WTC11 (cell line): ENCODE results near the gene NOTO. TPM values are rescaled to one million over a fixed set of nuclear protein-coding genes. Genes with fewer than 3 reads are reported as not detected.

ENCODE experiments used
- ATAC-seq: fragments of 200-7000 bp; cut with Tn5 transposase; 2 replicates; pipeline ENCODE4 v1.10.0; 2021; ENCODE audit warnings: mild to moderate bottlenecking, moderate library complexity
- CTCF ChIA-PET: fragments of 300-600 bp; sonication (Branson Sonifier 250); formaldehyde crosslinking; loops from one replicate; lab custom pipeline; 2021; ENCODE audit warnings: antibody characterized with exemption; lab: Charles Lee
- POLR2A ChIA-PET: fragments of 350-600 bp; sonication (Branson Sonifier 250); formaldehyde crosslinking; loops from one replicate; lab custom pipeline; 2021; ENCODE audit warnings: antibody characterized with exemption; lab: Charles Lee
- DNase-seq: peaks from one replicate; pipeline ENCODE4 v3.0.0; 2021; ENCODE audit warnings: low spot score
- H3K27ac Mint-ChIP-seq: 2 replicates; pipeline ENCODE4 v1.8.0; 2021; ENCODE audit warnings: mixed read lengths
- H3K27me3 Mint-ChIP-seq: 2 replicates; pipeline ENCODE4 v1.8.0; 2021; ENCODE audit warnings: low read depth, mild to moderate bottlenecking, moderate library complexity, mixed read lengths
- H3K36me3 Mint-ChIP-seq: 2 replicates; pipeline ENCODE4 v1.8.0; 2021; ENCODE audit warnings: mixed read lengths
- H3K4me1 Mint-ChIP-seq: 2 replicates; pipeline ENCODE4 v1.8.0; 2022; ENCODE audit warnings: mixed read lengths
- H3K4me3 Mint-ChIP-seq: 2 replicates; pipeline ENCODE4 v1.8.0; 2021; ENCODE audit warnings: mild to moderate bottlenecking, moderate library complexity, mixed read lengths
- H3K9me3 Mint-ChIP-seq: 2 replicates; pipeline ENCODE4 v1.8.0; 2021; ENCODE audit warnings: mixed read lengths
- E2F1 ChIP-seq: sonication (generic); formaldehyde crosslinking; IDR thresholded peaks from 2 replicates; pipeline ENCODE4 v1.8.0; 2022; ENCODE audit warnings: mild to moderate bottlenecking, missing genetic modification reagents
- E2F5 ChIP-seq: sonication (generic); formaldehyde crosslinking; IDR thresholded peaks from 2 replicates; pipeline ENCODE4 v1.8.1; 2022; ENCODE audit warnings: mild to moderate bottlenecking, moderate library complexity, missing genetic modification reagents
- EMX1 ChIP-seq: fragments of 250-450 bp; sonication (Bioruptor Pico); IDR thresholded peaks from 2 replicates; pipeline ENCODE4 v1.8.0; 2021; ENCODE audit warnings: mild to moderate bottlenecking
- FOXJ3 ChIP-seq: sonication (generic); formaldehyde crosslinking; IDR thresholded peaks from 2 replicates; pipeline ENCODE4 v1.9.0; 2021; ENCODE audit warnings: missing genetic modification reagents, mild to moderate bottlenecking, borderline replicate concordance
- FOXP1 ChIP-seq: sonication (generic); formaldehyde crosslinking; IDR thresholded peaks from 2 replicates; pipeline ENCODE4 v1.8.0; 2022; ENCODE audit warnings: missing genetic modification reagents, mild to moderate bottlenecking, moderate library complexity, borderline replicate concordance
- GRHL2 ChIP-seq: fragments of 250-450 bp; sonication (Bioruptor Pico); IDR thresholded peaks from 2 replicates; pipeline ENCODE4 v1.8.0; 2022; ENCODE audit warnings: mild to moderate bottlenecking, moderate library complexity; ENCODE audit not compliant: insufficient replicate concordance, severe bottlenecking
- JAZF1 ChIP-seq: fragments of 250-450 bp; sonication (Bioruptor Pico); IDR thresholded peaks from 2 replicates; pipeline ENCODE4 v1.9.0; 2021; ENCODE audit warnings: moderate library complexity, mild to moderate bottlenecking, inconsistent platforms
- SOX15 ChIP-seq: fragments of 250-450 bp; sonication (Bioruptor Pico); IDR thresholded peaks from 2 replicates; pipeline ENCODE4 v1.9.0; 2021; ENCODE audit warnings: mild to moderate bottlenecking
- TCF7 ChIP-seq: sonication (generic); formaldehyde crosslinking; IDR thresholded peaks from 2 replicates; pipeline ENCODE4 v1.8.0; 2022; ENCODE audit warnings: mild to moderate bottlenecking, low read depth, missing genetic modification reagents, moderate library complexity
- total RNA-seq: library from RNA; stranded (reverse); gene quantifications from 3 replicates; pipeline ENCODE4 v1.2.3, GENCODE V29; 2021
- TF ChIP-seq, protein P1 (sequence below): sonication (generic); formaldehyde crosslinking; IDR thresholded peaks from 2 replicates; pipeline ENCODE4 v1.8.0; 2023; ENCODE audit warnings: mild to moderate bottlenecking, missing genetic modification reagents
- TF ChIP-seq, protein P2 (sequence below): sonication (generic); formaldehyde crosslinking; IDR thresholded peaks from 2 replicates; pipeline ENCODE4 v1.8.1; 2023; ENCODE audit warnings: mild to moderate bottlenecking, missing genetic modification reagents, borderline replicate concordance
- TF ChIP-seq, protein P3 (sequence below): fragments of 250-450 bp; sonication (Bioruptor Pico); conservative IDR thresholded peaks from 2 replicates; pipeline ENCODE4 v1.9.0; 2021; ENCODE audit warnings: mild to moderate bottlenecking
- TF ChIP-seq, protein P4 (sequence below): sonication (generic); formaldehyde crosslinking; IDR thresholded peaks from 2 replicates; pipeline ENCODE4 v1.8.1; 2023; ENCODE audit warnings: mild to moderate bottlenecking, moderate library complexity, missing genetic modification reagents

NOTO gene
- total RNA-seq, 1 experiment from 2014 or later, result 0.15 TPM

DNA sequence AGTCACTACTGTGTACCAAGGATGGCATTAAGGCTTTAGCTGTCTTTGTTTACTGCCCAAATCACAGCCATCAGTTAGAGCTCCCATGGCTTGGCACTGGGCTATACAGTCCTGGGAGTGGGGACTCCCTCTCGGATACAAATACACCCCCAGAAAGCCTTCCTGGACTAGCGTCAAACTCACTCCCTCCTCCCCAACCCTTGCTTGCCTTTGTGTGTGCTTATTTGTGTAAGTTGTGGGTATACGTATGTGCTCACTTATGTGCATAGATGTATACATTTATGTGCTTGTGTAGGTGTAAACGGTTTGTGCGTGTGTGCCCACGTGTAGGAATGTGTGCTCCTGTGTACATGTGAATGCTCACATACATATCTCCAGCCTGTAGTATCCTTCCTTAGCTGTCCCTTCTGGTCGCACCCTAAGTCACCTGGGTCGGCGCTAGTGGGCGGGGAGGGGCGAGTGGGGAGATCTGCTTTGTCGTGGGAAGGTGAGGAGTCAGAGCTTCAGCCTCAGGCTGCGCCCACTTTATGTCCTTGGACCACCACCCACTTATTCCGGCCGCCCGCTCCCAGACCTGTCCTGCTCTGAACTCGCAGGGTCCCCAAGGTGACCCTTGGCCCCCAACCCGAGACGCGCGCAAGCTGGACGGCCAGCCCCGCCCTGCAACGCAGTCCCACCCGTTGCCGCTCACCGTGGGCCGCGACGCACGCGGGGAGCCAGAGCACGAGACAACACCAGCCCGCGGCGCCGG is 30.2 kb downstream of the NOTO start:
- ChIA-PET POLR2A (interaction anchor here (0.5 to 1.6 kb wide), 7 partner anchors 9 to 145 kb away, joined by 3 to 4 read pairs (median 3); partner anchors contain the start of gene NOTO), CTCF (interaction anchor here (0.8 to 3.0 kb wide), 13 partner anchors 13 to 370 kb away, joined by 3 to 39 read pairs (median 4); partner anchors contain the start of genes EGR4 and SPR)
- peaks cover 4% of the 10 kb centered on the region; the same call in 1 of the 2 replicates for H3K36me3 Mint-ChIP-seq
- no peak overlapping the region for H3K27ac Mint-ChIP-seq
- peaks cover 25% of the 10 kb centered on the region for H3K4me1 Mint-ChIP-seq
- DNase-seq (no peak), ATAC-seq (no peak)
- H3K4me3 Mint-ChIP-seq, result peak overlapping the region; percentile 100
- no peak for TF ChIP-seq JAZF1 (CRISPR knock-in tag)
- no peak for TF ChIP-seq SOX15
- no peak for TF ChIP-seq FOXP1 (CRISPR knock-in tag)
- TF ChIP-seq, protein P1, sequence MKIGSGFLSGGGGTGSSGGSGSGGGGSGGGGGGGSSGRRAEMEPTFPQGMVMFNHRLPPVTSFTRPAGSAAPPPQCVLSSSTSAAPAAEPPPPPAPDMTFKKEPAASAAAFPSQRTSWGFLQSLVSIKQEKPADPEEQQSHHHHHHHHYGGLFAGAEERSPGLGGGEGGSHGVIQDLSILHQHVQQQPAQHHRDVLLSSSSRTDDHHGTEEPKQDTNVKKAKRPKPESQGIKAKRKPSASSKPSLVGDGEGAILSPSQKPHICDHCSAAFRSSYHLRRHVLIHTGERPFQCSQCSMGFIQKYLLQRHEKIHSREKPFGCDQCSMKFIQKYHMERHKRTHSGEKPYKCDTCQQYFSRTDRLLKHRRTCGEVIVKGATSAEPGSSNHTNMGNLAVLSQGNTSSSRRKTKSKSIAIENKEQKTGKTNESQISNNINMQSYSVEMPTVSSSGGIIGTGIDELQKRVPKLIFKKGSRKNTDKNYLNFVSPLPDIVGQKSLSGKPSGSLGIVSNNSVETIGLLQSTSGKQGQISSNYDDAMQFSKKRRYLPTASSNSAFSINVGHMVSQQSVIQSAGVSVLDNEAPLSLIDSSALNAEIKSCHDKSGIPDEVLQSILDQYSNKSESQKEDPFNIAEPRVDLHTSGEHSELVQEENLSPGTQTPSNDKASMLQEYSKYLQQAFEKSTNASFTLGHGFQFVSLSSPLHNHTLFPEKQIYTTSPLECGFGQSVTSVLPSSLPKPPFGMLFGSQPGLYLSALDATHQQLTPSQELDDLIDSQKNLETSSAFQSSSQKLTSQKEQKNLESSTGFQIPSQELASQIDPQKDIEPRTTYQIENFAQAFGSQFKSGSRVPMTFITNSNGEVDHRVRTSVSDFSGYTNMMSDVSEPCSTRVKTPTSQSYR (CRISPR knock-in tag), result no peak
- TF ChIP-seq, protein P2, sequence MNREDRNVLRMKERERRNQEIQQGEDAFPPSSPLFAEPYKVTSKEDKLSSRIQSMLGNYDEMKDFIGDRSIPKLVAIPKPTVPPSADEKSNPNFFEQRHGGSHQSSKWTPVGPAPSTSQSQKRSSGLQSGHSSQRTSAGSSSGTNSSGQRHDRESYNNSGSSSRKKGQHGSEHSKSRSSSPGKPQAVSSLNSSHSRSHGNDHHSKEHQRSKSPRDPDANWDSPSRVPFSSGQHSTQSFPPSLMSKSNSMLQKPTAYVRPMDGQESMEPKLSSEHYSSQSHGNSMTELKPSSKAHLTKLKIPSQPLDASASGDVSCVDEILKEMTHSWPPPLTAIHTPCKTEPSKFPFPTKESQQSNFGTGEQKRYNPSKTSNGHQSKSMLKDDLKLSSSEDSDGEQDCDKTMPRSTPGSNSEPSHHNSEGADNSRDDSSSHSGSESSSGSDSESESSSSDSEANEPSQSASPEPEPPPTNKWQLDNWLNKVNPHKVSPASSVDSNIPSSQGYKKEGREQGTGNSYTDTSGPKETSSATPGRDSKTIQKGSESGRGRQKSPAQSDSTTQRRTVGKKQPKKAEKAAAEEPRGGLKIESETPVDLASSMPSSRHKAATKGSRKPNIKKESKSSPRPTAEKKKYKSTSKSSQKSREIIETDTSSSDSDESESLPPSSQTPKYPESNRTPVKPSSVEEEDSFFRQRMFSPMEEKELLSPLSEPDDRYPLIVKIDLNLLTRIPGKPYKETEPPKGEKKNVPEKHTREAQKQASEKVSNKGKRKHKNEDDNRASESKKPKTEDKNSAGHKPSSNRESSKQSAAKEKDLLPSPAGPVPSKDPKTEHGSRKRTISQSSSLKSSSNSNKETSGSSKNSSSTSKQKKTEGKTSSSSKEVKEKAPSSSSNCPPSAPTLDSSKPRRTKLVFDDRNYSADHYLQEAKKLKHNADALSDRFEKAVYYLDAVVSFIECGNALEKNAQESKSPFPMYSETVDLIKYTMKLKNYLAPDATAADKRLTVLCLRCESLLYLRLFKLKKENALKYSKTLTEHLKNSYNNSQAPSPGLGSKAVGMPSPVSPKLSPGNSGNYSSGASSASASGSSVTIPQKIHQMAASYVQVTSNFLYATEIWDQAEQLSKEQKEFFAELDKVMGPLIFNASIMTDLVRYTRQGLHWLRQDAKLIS (CRISPR knock-in tag), result no peak
- no peak for TF ChIP-seq E2F1 (CRISPR knock-in tag)
- no peak for TF ChIP-seq E2F5 (CRISPR knock-in tag)
- TF ChIP-seq GRHL2 (CRISPR knock-in tag), result no peak
- no peak for TF ChIP-seq EMX1
- TF ChIP-seq, protein P3, sequence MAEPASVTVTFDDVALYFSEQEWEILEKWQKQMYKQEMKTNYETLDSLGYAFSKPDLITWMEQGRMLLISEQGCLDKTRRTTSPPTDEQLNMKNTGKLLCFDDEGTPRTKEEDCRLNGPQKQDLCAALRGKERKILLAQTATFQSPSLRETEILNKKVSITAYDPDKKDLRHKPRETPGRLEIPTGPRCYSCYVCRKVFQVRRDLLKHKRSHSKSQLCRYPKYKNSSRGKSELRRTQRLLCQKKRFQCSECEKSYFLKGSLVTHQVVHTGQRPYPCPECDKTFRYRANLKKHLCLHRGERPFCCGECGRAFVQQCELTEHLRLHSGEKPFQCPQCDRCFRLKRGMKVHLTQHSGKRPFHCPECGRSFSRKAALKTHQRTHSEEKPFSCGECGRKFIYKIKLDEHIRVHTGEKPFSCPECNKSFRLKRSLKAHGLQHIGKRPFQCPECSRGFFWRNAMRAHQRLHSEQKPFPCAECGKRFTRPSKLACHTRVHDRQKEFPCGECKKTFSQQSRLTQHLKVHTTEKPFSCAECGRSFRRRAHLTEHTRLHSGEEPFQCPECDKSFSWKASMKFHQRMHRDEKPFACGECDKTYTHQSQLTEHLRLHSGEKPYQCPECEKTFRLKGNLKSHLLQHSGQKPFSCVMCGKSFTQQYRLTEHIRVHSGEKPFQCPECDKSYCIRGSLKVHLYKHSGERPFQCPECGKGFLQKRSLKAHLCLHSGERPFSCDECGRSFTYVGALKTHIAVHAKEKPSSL, result no peak
- TF ChIP-seq TCF7, result no peak
- no peak for TF ChIP-seq FOXJ3 (CRISPR knock-in tag)
- TF ChIP-seq, protein P4, sequence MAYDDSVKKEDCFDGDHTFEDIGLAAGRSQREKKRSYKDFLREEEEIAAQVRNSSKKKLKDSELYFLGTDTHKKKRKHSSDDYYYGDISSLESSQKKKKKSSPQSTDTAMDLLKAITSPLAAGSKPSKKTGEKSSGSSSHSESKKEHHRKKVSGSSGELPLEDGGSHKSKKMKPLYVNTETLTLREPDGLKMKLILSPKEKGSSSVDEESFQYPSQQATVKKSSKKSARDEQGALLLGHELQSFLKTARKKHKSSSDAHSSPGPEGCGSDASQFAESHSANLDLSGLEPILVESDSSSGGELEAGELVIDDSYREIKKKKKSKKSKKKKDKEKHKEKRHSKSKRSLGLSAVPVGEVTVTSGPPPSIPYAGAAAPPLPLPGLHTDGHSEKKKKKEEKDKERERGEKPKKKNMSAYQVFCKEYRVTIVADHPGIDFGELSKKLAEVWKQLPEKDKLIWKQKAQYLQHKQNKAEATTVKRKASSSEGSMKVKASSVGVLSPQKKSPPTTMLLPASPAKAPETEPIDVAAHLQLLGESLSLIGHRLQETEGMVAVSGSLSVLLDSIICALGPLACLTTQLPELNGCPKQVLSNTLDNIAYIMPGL, result no peak
- no peaks in the 10 kb centered on the region for H3K9me3 Mint-ChIP-seq
- no peaks in the 10 kb centered on the region; the same call in 1 of the 2 replicates for H3K27me3 Mint-ChIP-seq
